Measurements from ENCODE around the gene LSP1.

The LSP1 gene

DNA sequence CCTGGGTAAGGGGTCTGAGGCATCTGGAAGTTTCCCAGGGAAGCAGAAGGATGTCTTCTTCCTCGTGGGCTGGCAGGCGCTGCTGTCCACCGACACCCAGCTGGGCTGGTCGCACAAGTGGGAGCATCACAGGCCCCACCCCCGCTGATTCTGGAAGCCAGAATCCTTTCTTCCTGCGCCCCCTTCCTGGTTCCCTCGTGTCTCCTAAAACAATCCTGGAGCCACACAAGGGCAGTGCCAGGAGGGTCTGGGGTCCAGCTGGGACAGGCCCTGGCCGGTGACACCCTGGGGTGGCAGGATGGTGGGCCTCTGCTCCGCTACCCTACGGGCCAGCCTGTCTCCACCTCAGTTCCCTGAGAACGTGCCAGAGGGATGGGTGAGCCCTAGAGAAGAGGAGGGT lies 4.2 kb downstream of the LSP1 start:
- Histone ChIP-seq H3K4me3 (ENCODE audit: low read depth in 1 of 5, low read length in 5 of 5) (no peak overlapping the region), H3K36me3 (ENCODE audit: control insufficient read depth in 5 of 5, insufficient read depth in 5 of 5, low read length in 5 of 5) (no peaks in the 10 kb centered on the region), H3K4me1 (ENCODE audit: control insufficient read depth in 5 of 5, insufficient read depth in 5 of 5, low read length in 5 of 5) (peaks cover 0 to 15% (median 1%) of the 10 kb centered on the region in 5 donors), H3K27me3 (ENCODE audit: control insufficient read depth in 5 of 5, insufficient read depth in 4 of 5, low read length in 5 of 5) (peaks cover 0 to 3% (median 0%) of the 10 kb centered on the region in 5 donors), H3K9me3 (ENCODE audit: control insufficient read depth in 5 of 5, low read length in 5 of 5) (peaks cover 0 to 2% (median 0%) of the 10 kb centered on the region in 5 donors), H3K27ac (ENCODE audit: low read depth, low read length) (no peak overlapping the region), H3K9ac (ENCODE audit: low read length in 5 of 5) (no peak overlapping the region)

DNA sequence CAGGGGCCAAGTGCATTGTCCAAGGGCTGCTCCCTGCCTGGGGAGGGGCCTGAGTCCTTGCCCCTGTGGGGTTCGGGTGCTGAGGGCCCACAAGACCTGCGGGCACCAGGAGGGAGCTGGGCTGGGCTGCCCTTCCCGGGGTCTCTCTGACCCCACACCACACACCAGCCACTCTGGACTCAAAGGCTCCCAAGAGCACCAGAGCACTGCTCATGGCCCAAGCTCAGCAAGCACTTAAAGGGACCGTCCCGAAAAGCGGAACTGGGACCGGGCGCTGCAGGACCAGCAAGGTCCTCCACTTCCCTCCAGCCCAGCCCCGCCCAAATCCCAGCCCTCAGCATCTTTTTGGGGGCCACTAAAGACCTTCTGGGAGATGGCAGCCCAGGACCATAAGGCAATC lies 5.3 kb downstream of the LSP1 start:
- Histone ChIP-seq H3K4me3 (ENCODE audit: low read depth in 1 of 5, low read length in 5 of 5) (no peak overlapping the region), H3K9me3 (ENCODE audit: control insufficient read depth in 5 of 5, low read length in 5 of 5) (peaks cover 0 to 2% (median 0%) of the 10 kb centered on the region in 5 donors), H3K9ac (ENCODE audit: low read length in 5 of 5) (no peak overlapping the region), H3K27me3 (ENCODE audit: control insufficient read depth in 5 of 5, insufficient read depth in 4 of 5, low read length in 5 of 5) (peaks cover 0 to 3% (median 3%) of the 10 kb centered on the region in 5 donors), H3K4me1 (ENCODE audit: control insufficient read depth in 5 of 5, insufficient read depth in 5 of 5, low read length in 5 of 5) (peaks cover 0 to 14% (median 7%) of the 10 kb centered on the region in 5 donors), H3K36me3 (ENCODE audit: control insufficient read depth in 5 of 5, insufficient read depth in 5 of 5, low read length in 5 of 5) (no peaks in the 10 kb centered on the region), H3K27ac (ENCODE audit: low read depth, low read length) (no peak overlapping the region)

DNA sequence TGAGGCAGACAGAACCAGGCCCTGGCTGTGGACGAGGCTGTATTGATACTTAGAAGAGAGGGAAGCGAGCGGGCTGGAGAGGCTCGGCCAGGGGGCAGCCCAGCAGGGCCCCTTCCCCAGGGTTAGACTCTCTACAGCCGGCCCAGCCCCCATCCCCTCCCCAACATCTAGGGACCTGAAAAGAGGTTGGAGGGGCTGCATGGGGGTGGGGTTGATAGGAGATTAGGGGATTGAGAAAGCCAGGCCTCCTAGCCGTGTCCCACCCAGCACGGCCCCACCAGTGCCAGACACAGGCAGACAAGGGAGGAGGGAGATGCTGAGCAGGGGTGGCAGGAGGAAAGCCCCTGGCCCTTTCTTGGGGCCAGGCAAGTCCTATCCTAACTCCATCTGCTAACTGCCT lies 5.7 kb downstream of the LSP1 start:
- peaks cover 0 to 2% (median 0%) of the 10 kb centered on the region in 5 donors for H3K9me3 ChIP-seq (ENCODE audit: control insufficient read depth in 5 of 5, low read length in 5 of 5)
- peaks cover 0 to 3% (median 3%) of the 10 kb centered on the region in 5 donors for H3K27me3 ChIP-seq (ENCODE audit: control insufficient read depth in 5 of 5, insufficient read depth in 4 of 5, low read length in 5 of 5)
- no peak overlapping the region for H3K9ac ChIP-seq (ENCODE audit: low read length in 5 of 5)
- no peaks in the 10 kb centered on the region for H3K36me3 ChIP-seq (ENCODE audit: control insufficient read depth in 5 of 5, insufficient read depth in 5 of 5, low read length in 5 of 5)
- no peak overlapping the region for H3K27ac ChIP-seq (ENCODE audit: low read depth, low read length)
- peaks cover 0 to 18% (median 11%) of the 10 kb centered on the region in 5 donors for H3K4me1 ChIP-seq (ENCODE audit: control insufficient read depth in 5 of 5, insufficient read depth in 5 of 5, low read length in 5 of 5)
- no peak overlapping the region for H3K4me3 ChIP-seq (ENCODE audit: low read depth in 1 of 5, low read length in 5 of 5)

DNA sequence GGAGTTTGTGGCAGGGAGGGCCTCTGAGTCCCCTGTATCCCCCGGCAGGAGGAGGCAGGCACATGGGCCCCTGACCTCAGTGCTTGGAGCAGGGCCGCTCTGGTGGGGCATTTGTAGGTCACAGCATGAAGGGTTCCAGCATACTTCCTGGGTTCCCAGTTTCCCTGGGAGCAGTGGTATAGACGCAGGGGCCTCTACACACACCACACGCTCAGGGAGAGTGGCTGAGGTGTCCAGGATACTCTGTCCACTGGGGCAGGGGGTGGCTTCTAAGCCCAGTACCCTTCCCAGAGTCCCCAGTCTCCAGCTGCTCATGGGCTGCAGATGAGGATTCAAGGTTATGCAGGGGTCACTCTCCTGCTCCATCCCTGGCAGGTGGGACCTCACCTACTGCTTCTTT lies 6.1 kb downstream of the LSP1 start:
- H3K4me3 ChIP-seq (ENCODE audit: low read depth in 1 of 5, low read length in 5 of 5): no peak overlapping the region
- no peaks in the 10 kb centered on the region for H3K36me3 ChIP-seq (ENCODE audit: control insufficient read depth in 5 of 5, insufficient read depth in 5 of 5, low read length in 5 of 5)
- H3K9me3 ChIP-seq (ENCODE audit: control insufficient read depth in 5 of 5, low read length in 5 of 5): peaks cover 0 to 2% (median 0%) of the 10 kb centered on the region in 5 donors
- H3K4me1 ChIP-seq (ENCODE audit: control insufficient read depth in 5 of 5, insufficient read depth in 5 of 5, low read length in 5 of 5): peaks cover 0 to 22% (median 15%) of the 10 kb centered on the region in 5 donors
- no peak overlapping the region for H3K27ac ChIP-seq (ENCODE audit: low read depth, low read length)
- H3K9ac ChIP-seq (ENCODE audit: low read length in 5 of 5): no peak overlapping the region
- peaks cover 0 to 3% (median 3%) of the 10 kb centered on the region in 5 donors for H3K27me3 ChIP-seq (ENCODE audit: control insufficient read depth in 5 of 5, insufficient read depth in 4 of 5, low read length in 5 of 5)

- Histone ChIP-seq H3K4me3 (ENCODE audit: low read depth in 1 of 5, low read length in 5 of 5) (no peak overlapping the region), H3K9ac (ENCODE audit: low read length in 5 of 5) (no peak overlapping the region), H3K27ac (ENCODE audit: low read depth, low read length) (no peak overlapping the region), H3K4me1 (ENCODE audit: control insufficient read depth in 5 of 5, insufficient read depth in 5 of 5, low read length in 5 of 5) (peaks cover 0 to 33% (median 26%) of the 10 kb centered on the region in 5 donors), H3K27me3 (ENCODE audit: control insufficient read depth in 5 of 5, insufficient read depth in 4 of 5, low read length in 5 of 5) (peaks cover 0 to 3% (median 0%) of the 10 kb centered on the region in 5 donors), H3K36me3 (ENCODE audit: control insufficient read depth in 5 of 5, insufficient read depth in 5 of 5, low read length in 5 of 5) (no peaks in the 10 kb centered on the region), H3K9me3 (ENCODE audit: control insufficient read depth in 5 of 5, low read length in 5 of 5) (peaks cover 0 to 2% (median 0%) of the 10 kb centered on the region in 5 donors)
Measured at GRCh38 chr11:1860108-1860507, 7.2 kb downstream of the LSP1 start.

GRCh38 chr11:1861435-1862411 lies 8.8 kb downstream of the LSP1 start:
- H3K4me3 ChIP-seq (ENCODE audit: low read depth in 1 of 5, low read length in 5 of 5): no peak overlapping the region
- H3K4me1 ChIP-seq (ENCODE audit: control insufficient read depth in 5 of 5, insufficient read depth in 5 of 5, low read length in 5 of 5): peaks cover 0 to 43% (median 39%) of the 10 kb centered on the region in 5 donors
- no peaks in the 10 kb centered on the region for H3K36me3 ChIP-seq (ENCODE audit: control insufficient read depth in 5 of 5, insufficient read depth in 5 of 5, low read length in 5 of 5)

GRCh38 chr11:1862588-1863351 lies 9.9 kb downstream of the LSP1 start:
- Histone ChIP-seq H3K27me3 (ENCODE audit: control insufficient read depth in 5 of 5, insufficient read depth in 4 of 5, low read length in 5 of 5) (peaks cover 0 to 5% (median under 1%) of the 10 kb centered on the region in 5 donors), H3K36me3 (ENCODE audit: control insufficient read depth in 5 of 5, insufficient read depth in 5 of 5, low read length in 5 of 5) (no peaks in the 10 kb centered on the region), H3K4me1 (ENCODE audit: control insufficient read depth in 5 of 5, insufficient read depth in 5 of 5, low read length in 5 of 5) (peaks cover 0 to 51% (median 45%) of the 10 kb centered on the region in 5 donors), H3K4me3 (ENCODE audit: low read depth in 1 of 5, low read length in 5 of 5) (peak overlapping the region in 3 of 5 donors; percentile 32 to 60 (median 44)), H3K27ac (ENCODE audit: low read depth, low read length) (no peak overlapping the region), H3K9ac (ENCODE audit: low read length in 5 of 5) (no peak overlapping the region), H3K9me3 (ENCODE audit: control insufficient read depth in 5 of 5, low read length in 5 of 5) (peaks cover 0 to 2% (median 0%) of the 10 kb centered on the region in 5 donors)

More at GRCh38 chr11:1861435-1862411, 8.8 kb downstream of the LSP1 start:
- Histone ChIP-seq H3K27ac (ENCODE audit: low read depth, low read length) (no peak overlapping the region), H3K9me3 (ENCODE audit: control insufficient read depth in 5 of 5, low read length in 5 of 5) (peaks cover 0 to 2% (median 0%) of the 10 kb centered on the region in 5 donors), H3K27me3 (ENCODE audit: control insufficient read depth in 5 of 5, insufficient read depth in 4 of 5, low read length in 5 of 5) (peaks cover 0 to 5% (median 0%) of the 10 kb centered on the region in 5 donors), H3K9ac (ENCODE audit: low read length in 5 of 5) (no peak overlapping the region)

DNA sequence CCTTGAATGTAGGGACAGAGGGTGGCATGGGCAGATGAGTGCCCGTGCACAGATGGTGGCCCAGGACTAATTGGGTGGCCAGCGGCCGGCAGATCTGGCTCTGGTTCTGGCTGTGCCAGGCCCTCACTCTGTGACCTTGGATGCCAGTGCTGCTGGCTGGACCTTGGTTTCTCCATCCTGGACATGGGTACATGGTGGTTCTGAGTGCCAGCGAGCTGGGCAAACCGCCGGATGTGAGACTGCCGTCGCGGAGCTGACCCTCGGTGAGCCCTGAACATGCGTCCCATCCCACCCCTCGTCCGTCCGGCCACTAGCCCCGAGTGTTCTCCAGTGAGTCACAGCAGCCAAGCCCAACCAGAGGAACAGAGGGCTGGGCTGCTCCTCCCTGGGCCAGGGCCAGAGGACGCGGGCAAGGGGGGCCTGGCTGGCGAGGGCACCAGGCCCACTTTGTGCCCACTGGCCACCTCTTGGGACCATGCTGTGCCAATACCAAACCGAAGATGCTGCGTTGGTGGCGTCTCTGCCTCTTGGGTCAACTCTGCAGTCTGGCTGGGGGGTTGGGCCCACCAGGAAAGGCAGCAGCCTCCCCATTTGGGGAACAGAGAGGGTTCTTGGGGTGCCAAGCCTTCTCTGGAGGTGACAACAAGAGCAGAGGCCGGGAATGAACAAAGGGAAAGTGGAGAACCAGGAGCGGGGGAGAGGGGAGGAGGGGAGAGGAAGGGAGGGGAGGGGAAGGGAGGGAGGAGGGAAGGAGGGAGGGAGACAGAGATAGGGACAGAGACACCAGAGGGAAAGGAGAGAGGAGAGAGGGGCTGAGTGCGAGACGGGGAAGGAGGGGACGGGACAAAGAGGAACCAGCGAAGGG lies 10.7 kb downstream of the LSP1 start:
- H3K27me3 ChIP-seq (ENCODE audit: control insufficient read depth in 5 of 5, insufficient read depth in 4 of 5, low read length in 5 of 5): peaks cover 3 to 11% (median 6%) of the 10 kb centered on the region in 5 donors
- H3K4me3 ChIP-seq (ENCODE audit: low read depth in 1 of 5, low read length in 5 of 5): peak overlapping the region; percentile 41 to 63 (median 60)
- no peaks in the 10 kb centered on the region for H3K36me3 ChIP-seq (ENCODE audit: control insufficient read depth in 5 of 5, insufficient read depth in 5 of 5, low read length in 5 of 5)
- peaks cover 0 to 2% (median 0%) of the 10 kb centered on the region in 5 donors for H3K9me3 ChIP-seq (ENCODE audit: control insufficient read depth in 5 of 5, low read length in 5 of 5)
- H3K27ac ChIP-seq (ENCODE audit: low read depth, low read length): peak overlapping the region; percentile 84
- peaks cover 0 to 59% (median 45%) of the 10 kb centered on the region in 5 donors for H3K4me1 ChIP-seq (ENCODE audit: control insufficient read depth in 5 of 5, insufficient read depth in 5 of 5, low read length in 5 of 5)
- H3K9ac ChIP-seq (ENCODE audit: low read length in 5 of 5): peak overlapping the region in 3 of 5 donors; percentile 36 to 72 (median 42)

DNA sequence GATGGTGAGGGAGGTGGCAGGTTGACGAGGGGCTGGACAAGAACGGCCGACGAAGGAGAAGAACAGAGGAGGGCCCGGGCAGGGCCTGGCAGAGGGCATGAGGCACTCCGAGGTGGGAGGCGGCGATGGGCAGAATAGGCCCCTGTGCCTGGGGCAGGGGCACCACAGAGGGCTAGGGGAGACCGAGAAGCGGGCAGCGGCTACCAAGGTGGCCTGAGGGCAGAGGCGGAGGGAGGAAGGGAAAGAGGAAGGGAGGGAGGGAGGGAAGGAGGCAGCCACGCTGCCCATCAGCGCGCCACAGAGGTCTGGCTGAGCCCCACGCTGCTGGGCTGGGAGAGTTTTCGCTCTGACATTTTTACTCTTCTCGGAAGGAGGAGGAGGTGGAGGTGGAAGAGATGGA lies 11.3 kb downstream of the LSP1 start:
- no peaks in the 10 kb centered on the region for H3K36me3 ChIP-seq (ENCODE audit: control insufficient read depth in 5 of 5, insufficient read depth in 5 of 5, low read length in 5 of 5)
- peak overlapping the region; percentile 84 for H3K27ac ChIP-seq (ENCODE audit: low read depth, low read length)
- H3K9ac ChIP-seq (ENCODE audit: low read length in 5 of 5): peak overlapping the region in 3 of 5 donors; percentile 42 to 72 (median 56)
- peaks cover 3 to 16% (median 13%) of the 10 kb centered on the region in 5 donors for H3K27me3 ChIP-seq (ENCODE audit: control insufficient read depth in 5 of 5, insufficient read depth in 4 of 5, low read length in 5 of 5)
- peaks cover 0 to 66% (median 45%) of the 10 kb centered on the region in 5 donors for H3K4me1 ChIP-seq (ENCODE audit: control insufficient read depth in 5 of 5, insufficient read depth in 5 of 5, low read length in 5 of 5)
- peak overlapping the region; percentile 44 to 63 (median 60) for H3K4me3 ChIP-seq (ENCODE audit: low read depth in 1 of 5, low read length in 5 of 5)
- peaks cover 0 to 2% (median 0%) of the 10 kb centered on the region in 5 donors for H3K9me3 ChIP-seq (ENCODE audit: control insufficient read depth in 5 of 5, low read length in 5 of 5)

All from subcutaneous abdominal adipose tissue (tissue), 5 donors.